HG02798 (cell line): ENCODE data around the gene STAG3.
"Not testable (repeated sequence)": the region's sequence is repeated elsewhere in the genome, so short reads cannot be mapped to it uniquely, and the experiment has no call there.

Source experiments
- ATAC-seq: cut with Tn5 transposase; IDR thresholded peaks from one replicate; pipeline ENCODE4 v1.9.1; 2021; ENCODE audit warnings: mild to moderate bottlenecking; ENCODE audit not compliant: unreplicated experiment, poor library complexity

Gene STAG3

DNA sequence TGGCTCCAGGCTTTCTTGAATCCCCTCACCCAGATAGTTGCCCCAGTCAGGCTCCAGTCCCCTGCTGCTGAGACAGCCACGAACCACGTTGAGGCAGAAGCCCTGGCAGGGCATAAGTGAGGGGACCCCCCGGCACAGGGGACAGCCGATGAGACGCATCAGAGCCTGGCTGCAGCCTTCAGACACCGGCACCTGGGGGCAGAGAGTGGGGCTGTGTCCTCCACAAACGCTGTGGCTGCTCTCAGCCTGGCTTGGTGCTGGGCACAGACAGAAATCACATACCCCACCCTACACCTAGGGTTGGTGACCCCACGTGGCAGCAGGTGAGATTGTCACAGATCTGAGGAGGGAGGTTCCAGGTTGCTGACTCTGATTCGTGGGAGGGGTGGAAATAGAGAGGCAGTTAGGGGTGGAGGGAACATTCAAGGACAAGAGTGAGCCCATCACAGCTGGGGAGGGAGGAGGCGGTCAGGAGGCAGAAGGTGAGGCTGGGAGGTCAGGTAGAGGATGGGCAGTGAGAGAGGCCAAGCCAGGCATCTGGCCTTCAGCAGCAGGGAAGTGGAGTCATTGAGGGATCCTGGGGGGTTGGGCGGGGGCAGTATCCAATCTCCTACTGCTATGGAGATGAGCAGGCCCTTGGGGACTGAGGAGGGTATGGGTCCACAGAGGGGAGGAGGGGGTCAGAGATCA lies 3.8 kb upstream of the STAG3 start:
- no peak for ATAC-seq

DNA sequence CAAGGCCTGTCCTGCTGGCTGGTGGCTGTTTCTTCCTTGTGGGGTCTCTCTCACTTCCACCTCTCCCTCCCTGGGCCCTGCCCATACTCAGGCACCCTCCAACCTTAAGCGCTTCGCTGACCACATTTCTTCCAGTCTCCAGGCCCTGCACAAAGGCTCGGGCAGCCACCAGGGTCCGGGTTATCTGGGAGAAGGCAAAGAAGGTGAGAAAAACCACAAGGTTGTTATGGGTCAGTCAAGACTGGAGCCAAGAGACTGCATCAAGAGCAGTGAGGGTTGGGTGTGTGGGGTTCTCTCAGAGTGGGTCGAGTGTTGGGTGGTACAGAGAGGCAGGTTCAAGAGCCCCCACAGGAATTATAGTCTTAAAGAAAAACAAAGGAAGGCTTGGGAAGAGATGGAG lies 3.1 kb upstream of the STAG3 start:
- ATAC-seq = no peak

GRCh38 chr7:100175296-100175935 lies 2.3 kb upstream of the STAG3 start:
- no peak for ATAC-seq

GRCh38 chr7:100176096-100177044 lies 1.3 kb upstream of the STAG3 start:
- ATAC-seq = no peak

DNA sequence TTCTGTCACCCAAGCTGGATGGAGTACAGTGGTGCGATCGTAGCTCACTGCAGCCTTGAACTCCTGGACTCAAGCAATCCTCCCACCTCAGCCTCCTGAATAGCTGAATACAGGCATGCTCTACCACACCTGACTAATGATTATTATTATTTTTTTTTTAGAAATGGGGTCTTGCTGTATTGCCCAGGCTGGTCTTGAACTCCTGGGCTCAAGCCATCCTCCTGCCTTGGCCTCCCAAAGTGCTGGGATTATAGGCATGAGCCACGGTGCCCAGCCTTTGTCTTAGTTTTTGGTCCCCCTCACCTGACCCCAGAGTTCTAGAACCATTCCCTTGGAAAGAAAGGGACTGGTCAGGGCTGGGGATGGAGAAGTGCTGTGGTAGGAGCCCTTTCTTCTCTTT lies 2.4 kb downstream of the STAG3 start:
- not testable (repeated sequence) for ATAC-seq

GRCh38 chr7:100182616-100183015 lies 4.9 kb downstream of the STAG3 start:
- not testable (repeated sequence) for ATAC-seq

GRCh38 chr7:100183090-100183489 lies 5.4 kb downstream of the STAG3 start:
- not testable (repeated sequence) for ATAC-seq

DNA sequence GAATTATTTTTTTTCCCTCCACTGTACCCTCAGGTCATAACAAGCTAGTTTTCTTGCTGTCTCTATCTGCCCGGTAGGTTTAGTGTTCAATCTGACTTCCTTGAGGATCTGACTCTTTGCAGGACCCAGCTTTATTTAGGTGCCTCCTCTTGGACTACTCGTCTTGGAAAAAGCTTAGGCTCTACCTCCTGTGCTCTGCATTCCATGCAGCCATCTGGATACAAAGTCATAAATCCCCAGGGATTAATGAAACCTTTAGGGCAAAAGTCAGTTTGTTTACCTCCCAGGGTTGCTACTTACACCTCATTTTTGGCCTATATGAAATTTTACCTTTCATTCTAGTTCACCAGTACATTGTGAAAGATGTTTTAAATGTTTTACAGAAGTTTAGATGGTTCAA lies 8.0 kb downstream of the STAG3 start:
- no peak for ATAC-seq

- ATAC-seq = no peak
Measured at GRCh38 chr7:100189061-100189460, 11.3 kb downstream of the STAG3 start.

DNA sequence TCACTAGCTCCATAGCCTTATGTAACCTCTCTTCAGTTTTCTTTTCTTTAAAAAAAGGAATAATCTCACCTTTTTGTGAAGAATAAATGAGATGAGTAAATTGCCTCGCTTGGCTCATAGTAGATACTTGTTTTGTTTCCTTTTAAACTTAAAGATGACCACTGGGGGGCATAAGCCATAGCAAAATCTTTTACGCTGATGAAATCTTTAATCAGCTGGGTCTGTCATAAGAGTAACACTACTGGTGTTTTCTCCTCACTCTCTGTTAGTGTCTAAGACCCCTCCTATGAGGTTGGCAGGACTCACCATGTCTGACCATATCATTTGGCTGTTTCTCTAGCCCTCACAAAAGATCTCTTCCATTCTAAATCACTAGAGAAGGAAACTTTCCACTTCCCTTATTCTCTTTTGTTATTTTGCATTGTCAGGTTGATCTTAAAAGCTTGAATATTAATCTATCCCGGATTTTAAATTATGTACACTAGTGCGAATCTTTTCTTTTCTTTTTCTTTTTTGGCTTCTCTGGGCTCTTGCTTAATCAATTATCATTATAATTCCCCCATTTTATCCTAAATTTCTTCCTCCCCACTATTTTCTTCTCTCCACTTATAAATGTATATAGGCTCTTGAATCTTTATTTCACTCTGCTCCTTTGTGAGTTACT lies 12.5 kb downstream of the STAG3 start:
- no peak for ATAC-seq

- no peak for ATAC-seq
Measured at GRCh38 chr7:100191775-100192174, 14.1 kb downstream of the STAG3 start.

- ATAC-seq = not testable (repeated sequence)
Measured at GRCh38 chr7:100192281-100192862, 14.7 kb downstream of the STAG3 start.

DNA sequence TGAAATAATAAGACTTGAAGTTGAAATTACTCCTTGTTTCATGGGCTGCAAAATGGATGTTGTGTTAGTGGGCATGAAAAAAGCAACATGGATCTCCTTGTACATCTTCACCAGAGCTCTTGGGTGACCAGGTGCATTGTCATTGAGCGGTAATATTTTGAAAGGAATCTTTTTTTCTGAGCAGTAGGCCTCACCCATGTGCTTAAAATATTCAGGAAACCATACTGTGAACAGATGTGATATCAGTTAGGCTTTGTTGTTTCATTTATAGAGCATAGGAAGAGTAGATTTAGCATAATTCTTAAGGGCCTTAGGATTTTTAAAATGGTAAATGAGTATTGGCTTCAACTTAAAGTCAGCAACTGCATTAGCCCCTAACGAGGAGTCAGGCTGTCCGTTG lies 15.3 kb downstream of the STAG3 start:
- ATAC-seq = no peak

GRCh38 chr7:100195222-100195621 lies 17.5 kb downstream of the STAG3 start:
- no peak for ATAC-seq

GRCh38 chr7:100195901-100196322 lies 18.2 kb downstream of the STAG3 start:
- ATAC-seq = not testable (repeated sequence)

- ATAC-seq = no peak
Measured at GRCh38 chr7:100198266-100198665, 20.5 kb downstream of the STAG3 start.

DNA sequence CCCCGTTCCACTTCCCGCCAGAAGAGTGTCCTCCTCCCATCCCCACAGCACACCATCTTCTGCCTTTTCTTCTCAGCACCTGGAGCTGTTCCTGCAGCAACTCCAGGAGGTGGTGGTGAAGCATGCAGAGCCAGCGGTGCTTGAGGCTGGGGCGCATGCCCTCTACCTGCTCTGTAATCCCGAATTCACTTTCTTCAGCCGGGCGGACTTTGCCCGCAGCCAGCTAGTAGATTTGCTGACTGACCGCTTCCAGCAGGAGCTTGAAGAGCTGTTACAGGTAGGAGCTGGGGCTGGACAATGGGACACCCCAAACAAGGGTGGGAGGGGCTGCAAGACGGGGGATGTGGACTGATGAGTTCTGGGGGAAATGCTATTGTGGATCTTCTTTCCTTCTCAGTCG lies 23.0 kb downstream of the STAG3 start:
- no peak for ATAC-seq

GRCh38 chr7:100204454-100204853 lies 26.7 kb downstream of the STAG3 start:
- no peak for ATAC-seq

- peak; percentile 74 for ATAC-seq
Measured at GRCh38 chr7:100208911-100209408, 31.2 kb downstream of the STAG3 start.

GRCh38 chr7:100209493-100209892 lies 31.8 kb downstream of the STAG3 start:
- no peak for ATAC-seq
